Stimulated activated CD4-positive, alpha-beta T cell treated with anti-CD3 and anti-CD28 coated beads, Interleukin-12 subunit alpha, Interleukin-12 subunit beta, amount 100 ng/mL, for 4 hours (primary cell): ENCODE results near the gene PRPF40A.

Source experiments
- DNase-seq: peaks from one replicate; pipeline ENCODE4 v3.0.0-alpha.2; 2020

PRPF40A gene

DNA sequence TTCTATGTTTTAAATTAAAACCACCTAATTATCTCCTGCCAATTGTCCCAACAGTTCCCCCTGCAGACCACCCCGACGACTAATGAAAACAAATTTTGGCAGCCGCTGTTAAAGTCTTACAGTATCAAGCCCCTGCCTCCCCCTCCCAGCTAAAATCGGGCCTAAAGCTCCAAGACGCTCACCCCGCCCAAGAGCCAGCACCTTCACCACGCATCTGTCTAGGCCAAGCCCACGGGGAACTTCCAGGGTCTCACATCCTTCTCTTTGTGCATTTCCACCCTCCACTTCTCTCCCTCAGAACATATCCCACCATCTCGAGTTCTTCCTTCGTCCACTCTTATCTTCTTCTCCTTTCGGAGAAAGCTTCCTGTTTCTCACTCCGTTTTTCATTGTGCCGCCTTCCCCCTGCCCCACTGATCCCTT lies 445 bp downstream of the PRPF40A start:
- peak; percentile 25 for DNase-seq

DNA sequence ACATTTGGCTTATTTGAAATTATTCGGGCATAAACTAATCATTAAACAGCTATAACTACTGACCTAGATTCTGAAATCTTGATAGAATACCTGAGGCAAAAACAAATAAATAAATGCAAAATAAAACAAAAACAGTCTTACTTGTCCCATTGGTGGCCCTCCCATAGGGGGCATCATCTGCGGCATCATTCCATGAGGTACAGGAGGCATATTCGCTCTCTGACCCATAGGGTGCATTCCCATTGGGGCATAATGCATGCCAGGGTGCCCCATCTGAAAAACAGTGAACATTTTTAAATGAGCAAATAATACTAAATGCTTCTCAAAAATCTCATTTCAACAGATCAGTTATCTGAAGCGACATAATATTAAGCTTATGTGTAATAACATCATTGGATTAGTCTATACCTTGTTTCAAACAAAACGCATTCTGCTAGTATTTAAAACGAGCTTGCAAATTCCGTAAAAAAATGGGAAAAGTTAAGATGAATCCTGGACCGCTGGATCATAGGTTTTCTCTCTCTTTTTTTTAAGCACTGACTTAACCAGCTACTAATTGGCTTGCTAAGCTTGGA lies 1.3 kb downstream of the PRPF40A start:
- DNase-seq = no peak

DNA sequence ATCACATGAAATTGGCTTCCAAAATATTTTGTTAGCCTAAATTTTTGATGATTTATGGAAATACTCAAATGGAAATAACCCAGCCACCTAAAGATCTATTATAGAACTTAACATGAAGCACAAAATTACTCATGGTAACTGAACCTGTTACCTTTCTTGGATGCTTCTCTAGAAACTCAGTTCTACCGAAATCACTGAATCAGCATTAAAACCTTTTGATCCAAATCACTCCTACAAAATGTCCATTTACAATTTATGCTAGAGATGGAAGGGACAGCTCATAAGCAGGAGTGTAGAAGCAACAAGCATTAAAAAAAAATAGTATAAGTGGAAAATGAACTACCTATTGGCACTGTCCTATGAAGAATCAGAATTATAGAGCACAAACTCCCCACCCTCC lies 2.1 kb downstream of the PRPF40A start:
- no peak for DNase-seq

DNA sequence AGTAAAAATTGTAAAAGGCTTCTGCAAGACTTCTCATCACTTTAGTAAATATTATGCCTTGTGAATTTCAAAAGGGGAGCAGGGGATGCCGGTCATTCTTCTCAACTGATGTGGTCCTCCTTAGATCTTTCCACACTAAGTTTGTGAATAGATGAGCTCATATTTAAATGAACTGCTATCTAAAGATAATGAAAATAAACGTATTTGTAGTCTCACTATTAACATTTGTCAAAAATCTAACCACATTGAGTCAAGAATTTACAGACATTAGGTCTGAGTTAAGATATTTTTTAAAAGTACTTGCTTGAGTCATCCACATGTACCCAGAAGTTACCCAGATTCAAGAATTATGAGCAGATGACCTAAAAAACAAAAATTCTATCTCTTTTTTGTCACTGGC lies 6.5 kb downstream of the PRPF40A start:
- DNase-seq = no peak

DNA sequence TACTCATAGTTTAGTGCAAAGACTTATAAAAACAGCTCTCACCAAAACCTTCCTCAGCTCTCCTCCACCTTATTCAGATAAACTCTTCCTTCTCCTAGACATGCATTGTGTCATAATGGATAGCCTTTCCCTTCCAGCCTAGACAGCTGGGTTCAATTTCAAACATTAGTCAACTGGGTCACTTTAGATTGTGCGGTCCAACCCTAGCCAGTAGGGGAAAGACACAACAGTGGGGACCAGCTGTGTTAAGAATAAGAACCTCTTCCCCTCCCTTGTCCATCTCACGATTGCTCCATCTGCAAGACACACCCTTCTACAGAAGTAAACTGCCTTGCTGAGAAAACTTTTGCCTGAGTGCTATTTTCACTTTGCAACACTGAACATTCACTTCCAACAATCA lies 8.5 kb downstream of the PRPF40A start:
- no peak for DNase-seq

DNA sequence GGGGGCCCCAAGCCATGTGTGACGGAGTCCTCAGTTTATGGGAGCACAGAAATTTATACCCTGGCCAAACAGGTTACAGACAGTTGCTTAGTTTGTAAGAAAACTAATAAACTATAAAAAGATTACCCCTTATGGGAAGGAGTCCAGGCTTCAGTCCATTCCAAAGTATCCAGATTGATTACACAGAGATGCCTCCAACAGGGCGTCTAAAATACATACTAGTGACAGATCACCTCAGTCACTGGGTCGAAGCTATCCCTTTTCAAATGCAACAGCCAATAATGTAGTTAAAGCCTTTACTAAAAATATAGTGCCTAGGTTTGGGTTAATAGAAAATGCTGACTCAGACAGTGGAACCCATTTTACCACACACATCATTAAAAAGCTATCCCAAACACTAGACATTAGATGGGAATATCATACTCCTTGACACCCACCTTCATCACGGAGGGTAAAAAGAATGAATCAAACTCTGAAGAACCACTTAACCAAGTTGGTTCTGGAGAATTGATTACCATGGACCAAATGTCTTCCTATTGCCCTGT lies 10.7 kb downstream of the PRPF40A start:
- no peak for DNase-seq

DNA sequence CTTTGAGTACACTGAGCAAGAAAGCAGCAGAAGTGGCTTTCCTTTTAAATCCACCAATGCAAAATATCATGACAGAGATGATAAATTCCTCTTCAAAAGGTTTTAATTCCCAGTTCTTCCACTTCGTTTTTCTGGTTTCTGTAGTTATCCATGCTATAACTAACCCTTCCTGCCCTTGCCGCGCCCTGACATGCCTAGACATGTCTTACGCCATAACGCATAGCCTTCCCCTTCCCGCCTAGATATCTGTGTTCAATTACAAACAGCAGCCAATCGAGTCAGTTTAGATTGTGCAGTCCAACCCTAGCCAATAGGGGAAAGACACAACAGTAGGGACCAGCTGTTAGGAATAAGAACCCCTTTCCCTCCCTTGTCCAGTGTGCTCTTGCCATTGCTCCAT lies 16.1 kb downstream of the PRPF40A start:
- DNase-seq = no peak

DNA sequence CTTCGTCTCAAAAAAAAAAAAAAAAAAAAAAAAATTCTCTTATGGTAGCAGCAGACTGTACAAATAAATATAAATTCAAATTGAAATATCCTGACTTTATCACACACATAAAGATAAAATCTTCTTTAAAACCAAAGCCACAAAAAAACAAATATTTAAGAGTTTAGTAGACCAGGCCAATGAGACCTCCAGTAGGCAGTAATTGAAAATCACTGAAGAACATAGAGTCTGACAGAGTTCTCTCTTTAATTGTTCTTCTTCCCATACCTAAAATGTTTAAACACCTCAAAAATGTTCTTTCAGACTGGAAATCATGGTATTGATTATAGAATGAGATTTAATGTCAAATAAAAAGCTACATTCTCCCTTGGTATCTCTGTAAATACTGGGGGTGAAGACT lies 20.8 kb downstream of the PRPF40A start:
- no peak for DNase-seq

DNA sequence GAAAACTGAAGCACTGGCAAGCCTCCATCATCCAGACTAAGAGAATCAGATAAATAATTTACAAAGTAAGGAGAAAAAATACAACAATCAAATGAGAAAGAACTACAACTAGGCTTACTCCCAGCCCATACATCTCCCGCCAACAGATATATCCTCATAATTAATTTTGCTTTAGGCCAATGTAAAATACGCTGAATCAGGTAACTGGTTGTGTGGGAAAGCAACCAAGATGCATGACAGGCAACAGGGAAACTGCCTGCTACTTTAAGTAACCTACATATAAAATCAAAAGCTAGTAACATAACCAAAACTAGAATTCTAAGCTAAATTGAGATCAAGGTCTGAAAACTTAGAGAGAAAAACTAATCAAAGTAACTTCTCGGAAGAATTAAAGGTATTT lies 21.5 kb downstream of the PRPF40A start:
- no peak for DNase-seq

DNA sequence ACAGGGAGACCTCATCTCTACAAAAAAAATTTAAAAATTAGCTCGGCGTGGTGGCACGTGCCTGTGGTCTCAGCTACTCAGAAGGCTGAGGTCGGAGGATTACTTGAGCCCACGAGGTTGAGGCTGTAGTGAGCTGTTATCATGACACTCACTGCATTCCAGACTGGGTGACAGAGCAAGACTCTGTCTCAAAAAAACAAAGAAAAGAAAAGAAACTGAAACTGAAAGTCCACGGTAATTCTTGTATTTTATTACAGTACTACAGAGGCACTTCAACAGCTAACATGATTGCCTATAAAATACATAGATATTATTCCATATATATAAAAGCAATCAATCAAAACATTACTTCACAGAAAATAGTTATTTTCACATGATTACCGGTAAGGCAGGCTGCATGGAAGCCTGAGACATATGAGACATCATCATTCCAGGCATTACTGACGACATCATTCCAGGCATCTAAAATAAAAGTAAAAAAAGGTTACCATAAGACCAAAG lies 23.1 kb downstream of the PRPF40A start:
- no peak for DNase-seq

DNA sequence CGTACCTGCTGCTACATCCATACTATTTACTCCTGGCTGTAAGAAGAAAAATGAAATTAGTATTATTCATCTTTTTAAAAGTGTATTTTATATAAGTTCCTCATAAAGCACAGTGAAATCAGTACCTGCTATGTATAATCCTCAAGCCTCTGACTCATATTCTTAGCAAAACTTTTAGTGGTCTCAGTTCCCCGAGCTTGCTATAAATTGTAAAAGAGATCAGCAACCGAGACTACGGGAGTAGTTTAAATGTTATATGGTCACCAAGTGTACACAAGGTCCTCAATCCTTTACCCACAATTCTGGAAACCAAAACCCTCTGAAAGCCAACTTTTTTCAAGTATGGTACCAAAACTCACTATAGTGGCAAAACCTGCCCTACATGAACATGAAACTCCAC lies 24.2 kb downstream of the PRPF40A start:
- no peak for DNase-seq

DNA sequence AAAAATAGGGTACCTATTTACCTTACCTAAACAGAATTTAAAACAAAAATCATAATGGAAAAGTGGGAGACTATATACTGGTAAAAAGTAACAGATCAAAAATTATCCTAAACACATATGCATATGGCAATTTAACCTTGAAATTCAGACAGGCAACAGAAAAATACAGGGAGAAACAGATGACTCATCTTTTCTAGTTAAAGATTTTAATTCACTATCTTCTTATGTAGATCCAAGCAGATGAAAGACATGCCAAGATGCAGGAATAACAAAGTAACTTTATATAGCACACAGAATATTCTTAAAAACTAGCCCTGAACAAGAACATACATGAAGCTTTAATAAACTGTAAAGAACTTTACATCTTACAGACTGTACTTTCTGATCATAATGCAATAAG lies 30.9 kb downstream of the PRPF40A start:
- DNase-seq = no peak

DNA sequence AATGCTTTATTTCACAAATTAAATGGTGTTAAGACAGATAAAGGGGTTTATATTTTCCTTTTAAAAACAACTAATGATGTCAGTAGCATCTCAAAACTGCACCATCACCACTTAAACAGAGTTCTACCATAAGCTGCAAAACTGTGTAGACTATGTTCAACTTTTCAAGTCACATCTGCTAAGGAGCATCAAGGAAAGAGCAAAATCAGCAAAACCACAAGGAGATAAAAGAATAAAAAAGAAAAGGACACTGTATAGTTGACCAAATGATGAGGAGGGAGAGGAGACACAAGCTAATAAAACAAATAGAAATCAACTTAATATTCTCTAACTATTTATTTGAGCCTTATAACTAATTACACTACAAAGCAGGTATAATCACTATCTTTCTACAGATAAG lies 33.9 kb downstream of the PRPF40A start:
- no peak for DNase-seq

DNA sequence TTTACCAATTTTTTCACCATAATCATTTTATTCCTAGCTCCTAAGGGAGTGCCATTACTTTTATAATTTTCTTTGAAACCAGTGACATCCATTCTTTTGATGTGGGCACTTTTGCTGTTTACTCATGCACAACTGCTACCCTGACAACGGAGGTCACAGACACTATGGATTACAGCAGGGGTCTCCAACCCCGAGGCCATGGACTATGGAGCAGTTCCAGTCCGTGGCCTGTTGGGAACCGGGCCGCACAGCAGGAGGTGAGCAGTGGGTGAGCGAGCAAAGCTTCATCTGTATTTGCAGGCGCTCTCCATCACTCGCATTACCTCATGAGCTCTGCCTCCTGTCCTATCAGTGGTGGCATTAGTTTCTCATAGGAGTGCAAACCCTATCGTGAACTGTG lies 34.6 kb downstream of the PRPF40A start:
- DNase-seq = no peak

DNA sequence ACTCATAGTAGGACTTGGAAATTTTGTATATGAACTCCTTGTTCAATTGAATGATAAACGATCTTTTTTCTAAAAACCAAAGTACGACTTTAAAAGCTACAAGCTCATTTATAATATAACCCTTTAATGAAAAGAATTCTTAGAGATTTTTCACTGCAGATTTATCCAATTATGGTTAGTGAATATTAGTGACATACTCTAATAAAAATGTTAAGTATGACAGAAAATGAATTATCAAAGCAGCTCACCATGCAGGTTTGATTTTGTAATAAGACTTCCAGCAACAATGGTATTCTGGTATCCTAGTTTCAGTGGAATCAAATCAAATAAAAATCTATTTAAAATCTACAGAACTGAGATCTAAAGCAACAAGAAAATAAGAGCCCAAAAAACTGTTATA lies 38.5 kb downstream of the PRPF40A start:
- DNase-seq = no peak

DNA sequence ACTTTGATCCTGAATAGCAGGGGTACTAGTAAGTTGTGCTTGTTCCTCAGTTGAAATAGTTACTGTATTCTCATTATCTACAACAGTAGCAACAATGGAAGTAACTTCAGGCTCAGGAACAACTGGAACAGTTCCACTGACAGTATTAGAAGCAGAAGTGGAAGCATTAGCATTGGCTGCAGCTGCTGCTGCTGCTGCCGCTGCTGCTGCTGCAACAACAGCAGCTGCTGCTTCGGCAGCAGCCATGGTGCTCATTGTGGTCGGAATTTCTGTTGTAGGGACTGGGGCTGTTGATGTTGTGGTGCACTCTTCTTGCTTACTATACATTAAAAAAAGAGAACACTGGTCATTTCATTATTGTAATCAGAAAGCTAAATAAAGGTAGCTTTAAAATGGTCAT lies 40.8 kb downstream of the PRPF40A start:
- no peak for DNase-seq

DNA sequence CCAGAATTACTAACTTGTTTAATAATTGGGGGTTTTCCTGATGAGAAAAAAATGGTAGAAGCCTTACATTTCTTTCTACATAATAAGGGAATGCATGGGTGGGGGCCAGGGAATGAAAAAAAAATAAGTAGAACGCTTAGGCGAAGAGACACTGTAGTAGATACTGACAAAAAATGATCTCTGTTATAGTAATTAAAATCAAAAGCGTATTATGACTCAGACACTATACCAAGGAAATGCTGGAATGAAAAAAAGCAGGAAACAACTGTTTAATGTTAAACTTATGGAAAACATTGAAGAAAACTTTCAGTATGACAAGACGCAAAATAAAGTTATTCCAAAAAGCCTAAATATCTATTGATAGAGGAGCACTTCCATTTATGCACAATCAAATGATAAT lies 42.9 kb downstream of the PRPF40A start:
- no peak for DNase-seq

DNA sequence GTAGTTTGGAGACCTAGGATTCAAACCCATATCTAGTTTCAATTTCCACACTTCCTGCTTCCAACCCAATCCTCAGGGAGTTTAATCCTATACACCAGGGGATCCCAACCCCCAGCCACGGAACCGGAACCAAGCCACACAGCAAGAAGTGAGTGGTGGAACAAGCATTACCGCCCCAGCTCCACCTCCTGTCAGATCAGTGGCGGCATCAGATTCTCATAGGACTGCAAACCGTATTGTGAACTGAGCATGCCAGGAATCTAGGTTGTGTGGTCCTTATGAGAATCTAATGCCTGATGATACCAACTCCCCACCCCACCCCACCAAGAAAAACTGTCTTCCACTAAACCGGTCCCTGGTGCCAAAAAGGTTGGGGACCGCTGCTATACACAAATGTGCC lies 52.5 kb downstream of the PRPF40A start:
- no peak for DNase-seq

DNA sequence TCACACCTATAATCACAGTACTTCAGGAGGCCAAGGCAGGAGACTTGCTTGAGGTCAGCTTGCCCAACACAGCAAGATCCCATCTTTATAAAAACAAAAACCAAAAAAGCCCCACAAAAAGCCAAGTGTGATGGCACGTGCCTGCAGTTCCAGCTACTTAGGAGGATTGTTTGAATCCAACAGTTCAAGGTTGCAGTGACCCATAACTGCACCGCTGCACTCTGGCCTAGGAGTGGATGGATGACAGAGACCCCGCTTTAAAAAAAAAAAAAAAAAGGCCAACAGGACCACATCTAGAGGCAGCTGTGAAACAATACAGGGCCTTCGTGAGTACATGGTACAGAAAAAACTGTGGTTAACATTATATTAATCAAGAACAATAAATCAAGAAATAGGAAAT lies 56.2 kb downstream of the PRPF40A start:
- DNase-seq = no peak

DNA sequence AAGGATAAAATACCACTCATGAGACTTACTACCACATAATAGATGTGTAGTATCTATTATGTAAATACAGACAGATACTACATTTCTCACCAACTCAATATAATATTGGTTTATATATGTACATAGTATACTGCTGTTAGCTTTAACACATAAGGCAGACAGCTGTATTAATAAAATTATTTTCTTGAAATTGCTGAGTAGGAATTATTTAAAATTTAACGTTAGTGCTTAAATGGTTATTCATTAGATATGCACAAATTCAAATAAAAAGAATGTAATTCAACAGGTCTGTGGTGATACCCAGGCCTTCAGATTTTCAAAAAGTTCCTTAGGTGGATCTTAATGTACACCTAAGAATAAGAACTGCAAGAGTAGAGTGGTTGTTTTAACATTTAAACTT lies 59.0 kb downstream of the PRPF40A start:
- no peak for DNase-seq

DNA sequence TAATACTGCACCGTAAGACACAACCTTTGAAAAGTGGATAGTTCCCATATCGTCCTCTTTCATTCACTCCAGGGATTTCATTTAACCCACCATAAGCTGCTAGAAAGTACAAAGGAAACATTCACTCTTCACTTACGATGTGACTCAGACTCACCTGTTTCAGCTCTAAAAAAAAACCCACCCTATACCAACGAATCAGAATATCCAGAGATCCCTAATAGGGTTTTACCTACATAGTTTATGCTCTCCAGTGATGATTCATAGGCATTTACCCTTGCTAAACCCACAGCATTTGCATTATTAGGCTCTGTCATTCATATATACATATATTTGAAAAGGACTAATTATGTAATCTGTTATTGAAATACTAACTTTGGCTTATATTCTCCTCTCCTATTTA lies 60.2 kb downstream of the PRPF40A start:
- DNase-seq = no peak

DNA sequence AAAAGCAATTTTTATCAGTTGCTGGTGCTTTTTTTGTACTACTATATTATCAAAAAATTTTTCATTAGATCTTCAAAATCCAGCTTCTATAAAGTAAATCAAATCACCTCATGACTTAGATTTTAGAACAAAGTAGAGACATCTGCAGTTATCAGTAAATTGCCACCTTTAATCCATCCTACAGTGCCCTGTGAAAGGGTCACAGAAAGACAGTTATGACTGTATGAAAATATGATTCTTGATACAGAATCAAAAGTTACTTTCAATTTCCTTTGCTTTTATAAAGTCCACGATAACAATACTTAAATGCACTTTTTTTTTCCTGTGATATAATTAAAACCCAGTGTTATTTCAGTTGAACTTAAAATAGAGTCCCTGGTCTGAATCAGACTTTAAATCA lies 61.4 kb downstream of the PRPF40A start:
- DNase-seq = no peak

DNA sequence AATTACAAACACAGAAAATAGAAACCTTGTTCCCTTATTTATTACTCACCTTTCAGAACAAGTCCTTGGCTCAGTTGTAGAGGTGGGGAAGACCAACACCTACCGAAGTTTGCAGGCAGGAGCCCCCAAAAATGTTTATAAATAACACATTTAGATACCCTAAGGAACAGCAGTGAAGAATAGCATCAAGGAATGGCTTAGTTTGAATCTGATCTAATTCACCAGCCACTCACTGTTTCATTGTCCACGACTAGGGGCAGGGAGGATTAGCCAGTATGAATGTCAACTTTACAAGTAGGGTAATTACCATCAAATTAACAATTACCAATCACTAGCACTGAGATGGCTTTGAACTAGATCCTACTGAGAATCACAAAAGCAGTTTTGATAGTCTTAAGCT lies 65.4 kb downstream of the PRPF40A start:
- DNase-seq = no peak

DNA sequence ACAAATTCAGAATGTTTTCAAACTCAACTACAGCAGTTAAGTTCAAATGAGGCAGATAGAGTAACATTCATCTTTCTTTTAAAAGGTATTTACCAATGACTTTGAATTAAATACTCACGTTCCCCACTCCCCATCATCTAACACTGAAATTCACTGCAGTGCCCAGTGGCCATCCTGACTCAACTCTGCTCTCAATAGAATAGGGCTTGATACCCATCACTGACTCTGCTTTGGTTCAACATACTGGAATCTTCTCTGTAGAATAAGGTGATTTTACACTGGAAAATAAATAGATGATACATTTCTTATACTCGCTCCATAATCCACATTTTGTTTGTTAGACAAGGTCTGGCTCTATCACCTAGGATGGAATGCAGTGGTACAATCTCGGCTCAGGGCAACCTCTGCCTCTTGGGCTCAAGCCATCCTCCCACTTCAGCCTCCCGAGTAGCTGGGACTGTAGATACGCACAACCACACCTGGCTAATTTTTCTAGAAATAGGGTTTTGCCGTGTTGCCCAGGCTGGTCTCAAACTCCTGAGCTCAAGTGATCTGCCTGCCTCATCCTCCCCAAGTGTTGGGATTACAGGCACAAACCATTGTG lies 66.4 kb downstream of the PRPF40A start:
- no peak for DNase-seq

DNA sequence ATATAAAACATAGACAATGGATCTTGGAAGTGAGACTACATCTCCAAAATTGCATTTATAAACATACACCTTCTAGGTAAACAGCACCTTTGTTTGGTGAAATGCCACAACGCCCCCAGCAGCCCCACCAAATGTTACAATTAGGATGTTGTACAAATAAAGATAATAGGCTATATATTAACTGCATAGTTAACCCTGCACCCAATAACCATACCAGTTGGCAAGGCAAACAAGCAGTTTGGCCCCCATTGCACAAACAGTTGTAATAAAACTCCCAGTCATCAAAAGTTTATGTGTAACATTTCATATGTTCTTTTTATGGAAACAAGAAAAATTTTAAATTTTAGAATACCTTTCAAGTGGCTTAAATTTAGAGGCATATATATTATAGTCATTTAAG lies 67.3 kb downstream of the PRPF40A start:
- no peak for DNase-seq
